Natural killer cell (primary cell): Measurements from ENCODE around the gene CTIF. TPM values are rescaled to one million over a fixed set of nuclear protein-coding genes. Genes with fewer than 3 reads are reported as not detected.

ENCODE experiments used
- ATAC-seq, 3 donors: fragments of 150-1000 bp in 2 of 3; fragments of 200-7000 bp in 1 of 3; cut with Tn5 transposase; 1 replicate in 1 of 3; 2 replicates in 2 of 3; pipeline ENCODE4 v1.10.0; 2021; ENCODE audit warnings: mild to moderate bottlenecking in 2 of 3, moderate library complexity in 2 of 3
- DNase-seq, 2 donors: peaks; one replicate each; pipeline versions ENCODE4 v3.0.0 to v3.0.0-alpha.2; 2013 to 2021; ENCODE audit warnings: mixed read lengths in 1 of 2
- H3K27ac ChIP-seq: one replicate; pipeline ENCODE4 v1.5.1; 2013; ENCODE audit warnings: mild to moderate bottlenecking, low read length
- H3K27me3 ChIP-seq: one replicate; pipeline ENCODE4 v1.6.1; 2013; ENCODE audit warnings: low read length; ENCODE audit not compliant: control insufficient read depth, insufficient read depth
- H3K36me3 ChIP-seq: one replicate; pipeline ENCODE4 v1.6.1; 2013; ENCODE audit warnings: low read length; ENCODE audit not compliant: control insufficient read depth, insufficient read depth
- H3K4me1 ChIP-seq: one replicate; pipeline ENCODE4 v1.6.1; 2013; ENCODE audit warnings: low read length; ENCODE audit not compliant: control insufficient read depth, insufficient read depth
- H3K4me3 ChIP-seq: one replicate; pipeline ENCODE4 v1.5.1; 2013; ENCODE audit warnings: low read length
- H3K9me3 ChIP-seq: one replicate; pipeline ENCODE4 v1.6.1; 2013; ENCODE audit warnings: low read length; ENCODE audit not compliant: control insufficient read depth, insufficient read depth
- H3K27ac Mint-ChIP-seq, 2 donors: one replicate each; pipeline ENCODE4 v1.8.0; 2022; ENCODE audit warnings: mild to moderate bottlenecking in 2 of 2, mixed read lengths in 2 of 2, moderate library complexity in 1 of 2
- H3K27me3 Mint-ChIP-seq, 2 donors: one replicate each; pipeline ENCODE4 v1.8.0; 2022; ENCODE audit warnings: low read depth in 2 of 2, mixed read lengths in 2 of 2
- H3K36me3 Mint-ChIP-seq: one replicate; pipeline ENCODE4 v1.8.0; 2022; ENCODE audit warnings: mixed read lengths
- H3K4me1 Mint-ChIP-seq, 2 donors: one replicate each; pipeline ENCODE4 v1.8.0; 2022; ENCODE audit warnings: mixed read lengths in 2 of 2
- H3K4me3 Mint-ChIP-seq: one replicate; pipeline ENCODE4 v1.8.0; 2022; ENCODE audit warnings: mild to moderate bottlenecking, moderate library complexity, mixed read lengths
- H3K9me3 Mint-ChIP-seq, 2 donors: one replicate each; pipeline ENCODE4 v1.8.0; 2022; ENCODE audit warnings: mixed read lengths in 2 of 2
- whole genome bisulfite sequencing: methylation state at CpG from one replicate; pipeline ENCODE4 v1.1.7; 2013; ENCODE audit warnings: missing lambda C conversion rate; ENCODE audit not compliant: insufficient coverage; 5-methylcytosine and 5-hydroxymethylcytosine counted together
- intact Hi-C: fragments of 100-400 bp; cut with micrococcal nuclease; formaldehyde crosslinking; loops from one replicate; pipeline ENCODE4 v1.14.2; 2022
- total RNA-seq, 4 donors: library from RNA; stranded (reverse); fragments of 120-200 nt in 1 of 4; gene quantifications; one replicate each; pipeline versions ENCODE4 v1.2.3 to v1.2.4, GENCODE V29; 2013 to 2022
- TF ChIP-seq, protein P1 (sequence below): fragments of 200-600 bp; IDR thresholded peaks from one replicate; pipeline ENCODE4 v1.8.0; 2022; ENCODE audit warnings: antibody characterized with exemption

The CTIF gene
- total RNA-seq, 3 donors from 2014 or later (not counting 1 experiment from before 2014, with no cell fraction given), result 6.9 to 10.2 (median 8.2) TPM

GRCh38 chr18:48590678-48591077 is 51.8 kb downstream of the CTIF start:
- H3K9me3 Mint-ChIP-seq, result no peaks in the 10 kb centered on the region
- H3K27ac ChIP-seq, result no peak overlapping the region
- WGBS, result 90% methylated on average over 5 of the region's 5 CpGs
- ATAC-seq (no peak), DNase-seq (no peak)
- H3K36me3 ChIP-seq, result no peaks in the 10 kb centered on the region
- H3K4me1 Mint-ChIP-seq, result peaks cover 0 to 4% of the 10 kb centered on the region in 2 donors
- peaks cover 0 to 6% of the 10 kb centered on the region in 2 donors for H3K27me3 Mint-ChIP-seq
- H3K4me3 Mint-ChIP-seq, result no peak overlapping the region
- H3K27ac Mint-ChIP-seq, result no peak overlapping the region
- no peak overlapping the region for H3K4me3 ChIP-seq
- intact Hi-C loops, result no loop called here
- H3K27me3 ChIP-seq, result no peaks in the 10 kb centered on the region
- no peaks in the 10 kb centered on the region for H3K36me3 Mint-ChIP-seq
- H3K9me3 ChIP-seq, result no peaks in the 10 kb centered on the region
- TF ChIP-seq, protein P1, sequence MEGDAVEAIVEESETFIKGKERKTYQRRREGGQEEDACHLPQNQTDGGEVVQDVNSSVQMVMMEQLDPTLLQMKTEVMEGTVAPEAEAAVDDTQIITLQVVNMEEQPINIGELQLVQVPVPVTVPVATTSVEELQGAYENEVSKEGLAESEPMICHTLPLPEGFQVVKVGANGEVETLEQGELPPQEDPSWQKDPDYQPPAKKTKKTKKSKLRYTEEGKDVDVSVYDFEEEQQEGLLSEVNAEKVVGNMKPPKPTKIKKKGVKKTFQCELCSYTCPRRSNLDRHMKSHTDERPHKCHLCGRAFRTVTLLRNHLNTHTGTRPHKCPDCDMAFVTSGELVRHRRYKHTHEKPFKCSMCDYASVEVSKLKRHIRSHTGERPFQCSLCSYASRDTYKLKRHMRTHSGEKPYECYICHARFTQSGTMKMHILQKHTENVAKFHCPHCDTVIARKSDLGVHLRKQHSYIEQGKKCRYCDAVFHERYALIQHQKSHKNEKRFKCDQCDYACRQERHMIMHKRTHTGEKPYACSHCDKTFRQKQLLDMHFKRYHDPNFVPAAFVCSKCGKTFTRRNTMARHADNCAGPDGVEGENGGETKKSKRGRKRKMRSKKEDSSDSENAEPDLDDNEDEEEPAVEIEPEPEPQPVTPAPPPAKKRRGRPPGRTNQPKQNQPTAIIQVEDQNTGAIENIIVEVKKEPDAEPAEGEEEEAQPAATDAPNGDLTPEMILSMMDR, result no peak
- no peaks in the 10 kb centered on the region for H3K4me1 ChIP-seq

DNA sequence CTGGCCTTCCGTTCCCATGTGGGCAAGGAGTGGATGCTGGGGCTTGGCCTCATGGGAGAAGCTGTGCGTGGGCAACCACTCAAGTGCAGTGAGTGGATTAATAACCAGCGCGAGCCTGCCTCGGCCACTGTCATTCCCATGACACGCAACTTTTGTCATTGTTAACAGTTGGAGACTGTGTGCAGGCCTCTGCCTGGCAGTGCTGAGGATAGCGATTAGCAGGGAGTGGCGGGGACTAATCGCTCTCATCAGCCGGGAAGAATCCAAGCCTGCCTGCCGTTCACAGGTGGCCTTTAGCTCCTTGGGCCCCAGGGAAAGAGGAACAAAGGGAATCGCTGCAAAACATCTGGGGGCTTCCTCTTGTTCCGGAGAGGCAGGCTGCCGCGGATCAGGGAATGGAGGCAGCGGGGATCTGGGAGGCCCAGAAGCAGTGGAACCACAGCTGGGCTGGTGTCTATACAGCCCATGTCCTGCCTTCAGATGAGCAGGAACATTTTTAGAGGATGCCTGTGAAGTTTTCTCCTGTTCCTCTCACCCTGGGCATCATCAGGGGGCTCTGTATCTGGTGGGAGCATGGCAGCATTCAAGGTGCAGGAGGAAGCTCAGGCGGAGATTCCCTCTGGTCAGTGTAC is 53.8 kb downstream of the CTIF start:
- 95% methylated on average over 17 of the region's 17 CpGs for WGBS
- no peaks in the 10 kb centered on the region for H3K36me3 ChIP-seq
- H3K27me3 Mint-ChIP-seq, result peaks cover 0 to 6% of the 10 kb centered on the region in 2 donors
- ATAC-seq, result no peak
- H3K36me3 Mint-ChIP-seq, result no peaks in the 10 kb centered on the region
- no peak overlapping the region for H3K27ac Mint-ChIP-seq
- TF ChIP-seq, protein P1, result no peak
- H3K9me3 Mint-ChIP-seq, result no peaks in the 10 kb centered on the region
- no peak overlapping the region for H3K27ac ChIP-seq
- H3K4me1 ChIP-seq, result no peaks in the 10 kb centered on the region
- intact Hi-C loops, result no loop called here
- H3K9me3 ChIP-seq, result no peaks in the 10 kb centered on the region
- no peak overlapping the region for H3K4me3 Mint-ChIP-seq
- peaks cover 0 to 4% of the 10 kb centered on the region in 2 donors for H3K4me1 Mint-ChIP-seq
- no peak for DNase-seq
- no peak overlapping the region for H3K4me3 ChIP-seq
- H3K27me3 ChIP-seq, result no peaks in the 10 kb centered on the region

GRCh38 chr18:48594471-48595094 is 55.8 kb downstream of the CTIF start:
- H3K27ac ChIP-seq, result no peak overlapping the region
- Mint-ChIP-seq H3K9me3 (no peaks in the 10 kb centered on the region), H3K36me3 (no peaks in the 10 kb centered on the region), H3K4me3 (no peak overlapping the region), H3K27ac (no peak overlapping the region), H3K27me3 (no peaks in the 10 kb centered on the region), H3K4me1 (peaks cover 0 to 3% of the 10 kb centered on the region in 2 donors)
- H3K36me3 ChIP-seq, result no peaks in the 10 kb centered on the region
- DNase-seq (no peak), ATAC-seq (no peak)
- no peak overlapping the region for H3K4me3 ChIP-seq
- H3K4me1 ChIP-seq, result no peaks in the 10 kb centered on the region
- intact Hi-C loops, result no loop called here
- TF ChIP-seq, protein P1, result no peak
- H3K27me3 ChIP-seq, result no peaks in the 10 kb centered on the region
- 91% methylated on average over 13 of the region's 13 CpGs for WGBS
- H3K9me3 ChIP-seq, result no peaks in the 10 kb centered on the region
